H1 (cell line): Measurements from ENCODE around the gene CHD9. TPM values are rescaled to one million over a fixed set of nuclear protein-coding genes. Genes with fewer than 3 reads are reported as not detected.

Source experiments
- CTCF ChIA-PET: fragments of 300-600 bp; sonication (Branson Sonifier 250); formaldehyde crosslinking; loops from one replicate; lab custom pipeline; 2021; ENCODE audit not compliant: partially characterized antibody; lab: Charles Lee
- POLR2A ChIA-PET: fragments of 300-600 bp; sonication (Branson Sonifier 250); formaldehyde crosslinking; loops from one replicate; lab custom pipeline; 2021; ENCODE audit warnings: inconsistent platforms; ENCODE audit not compliant: partially characterized antibody; lab: Charles Lee
- DNase-seq, 2 experiments: peaks; one replicate each; pipeline versions ENCODE4 v3.0.0 to v3.0.0-alpha.2; 2010 to 2022; ENCODE audit warnings: low spot score in 2 of 2, low read depth in 1 of 2, mixed read lengths in 1 of 2
- FAIRE-seq: peaks from 2 replicates; lab custom pipeline; 2011; peaks lifted over from hg19 to GRCh38; lab: Jason Lieb, UNC
- H2AFZ ChIP-seq: 2 replicates; pipeline ENCODE4 v1.8.1; 2012; ENCODE audit warnings: low read length, inconsistent platforms
- H2AK5ac ChIP-seq: 2 replicates; pipeline ENCODE4 v1.6.1; 2013; ENCODE audit warnings: low read depth, low read length
- H2BK120ac ChIP-seq: replicated peaks from 2 replicates; pipeline ENCODE3; 2013; ENCODE audit warnings: low read depth, low read length, inconsistent platforms
- H2BK12ac ChIP-seq: 2 replicates; pipeline ENCODE4 v1.6.1; 2013; ENCODE audit warnings: low read depth, low read length
- H2BK15ac ChIP-seq: 2 replicates; pipeline ENCODE4 v1.6.1; 2013; ENCODE audit warnings: low read length
- H2BK20ac ChIP-seq: 2 replicates; pipeline ENCODE4 v1.6.1; 2013; ENCODE audit warnings: low read length
- H2BK5ac ChIP-seq: 2 replicates; pipeline ENCODE4 v1.6.1; 2013; ENCODE audit warnings: low read depth, low read length
- H3K14ac ChIP-seq: 2 replicates; pipeline ENCODE4 v1.6.1; 2013; ENCODE audit warnings: inconsistent platforms; ENCODE audit not compliant: insufficient read length
- H3K18ac ChIP-seq: 2 replicates; pipeline ENCODE4 v1.6.1; 2013; ENCODE audit warnings: low read length; ENCODE audit errors: extremely low read depth
- H3K23ac ChIP-seq: 2 replicates; pipeline ENCODE4 v1.6.1; 2013; ENCODE audit warnings: inconsistent platforms; ENCODE audit not compliant: insufficient read length
- H3K23me2 ChIP-seq: 2 replicates; pipeline ENCODE4 v1.6.1; 2013; ENCODE audit warnings: low read depth, low read length
- H3K27ac ChIP-seq: 2 replicates; pipeline ENCODE4 v1.6.1; 2011; ENCODE audit warnings: low read depth, low read length, inconsistent platforms
- H3K27me3 ChIP-seq, 4 experiments: replicated peaks in 1 of 4; 1 replicate in 1 of 4; 2 replicates in 3 of 4; pipeline versions ENCODE4 v1.6.1 to v1.8.1; 2011 to 2013; ENCODE audit warnings: low read length in 3 of 4, mild to moderate bottlenecking in 3 of 4, inconsistent platforms in 2 of 4, mixed read lengths in 2 of 4, moderate library complexity in 1 of 4; ENCODE audit not compliant: control insufficient read depth in 3 of 4, insufficient read depth in 3 of 4; ENCODE audit errors: extremely low read depth in 1 of 4
- H3K36me3 ChIP-seq, 4 experiments: 2 replicates each; pipeline versions ENCODE4 v1.6.1 to v1.8.1; 2011 to 2013; ENCODE audit warnings: mild to moderate bottlenecking in 4 of 4, low read length in 3 of 4, moderate library complexity in 2 of 4, control low read depth in 1 of 4, inconsistent platforms in 1 of 4; ENCODE audit not compliant: insufficient read depth in 4 of 4, control insufficient read depth in 2 of 4
- H3K4ac ChIP-seq: replicated peaks from 2 replicates; pipeline ENCODE3; 2013; ENCODE audit warnings: low read length, low read depth, mixed read lengths, inconsistent platforms; ENCODE audit not compliant: insufficient read length
- H3K4me1 ChIP-seq, 4 experiments: replicated peaks in 1 of 4; 1 replicate in 1 of 4; 2 replicates in 3 of 4; pipeline versions ENCODE4 v1.6.1 to v1.8.1; 2011 to 2013; ENCODE audit warnings: low read length in 3 of 4, inconsistent platforms in 2 of 4, mixed read lengths in 1 of 4; ENCODE audit not compliant: insufficient read depth in 4 of 4, control insufficient read depth in 3 of 4
- H3K4me2 ChIP-seq, 2 experiments: 2 replicates each; pipeline versions ENCODE4 v1.6.1 to v1.8.1; 2011 to 2013; ENCODE audit warnings: low read depth in 2 of 2, low read length in 2 of 2, control low read depth in 1 of 2, inconsistent platforms in 1 of 2, mild to moderate bottlenecking in 1 of 2; ENCODE audit not compliant: insufficient read depth in 1 of 2
- H3K4me3 ChIP-seq, 4 experiments: fragments of 200-600, 300-600 bp in 1 of 4; sonication (generic), shearing (Covaris generic), sonication (Bioruptor Twin) in 1 of 4; 2 replicates each; pipeline versions ENCODE4 v1.5.1 to v1.8.1; 2011 to 2016; ENCODE audit warnings: low read length in 4 of 4, low read depth in 3 of 4, control low read depth in 2 of 4, inconsistent platforms in 2 of 4, mild to moderate bottlenecking in 2 of 4, mixed read lengths in 1 of 4, moderate library complexity in 1 of 4; ENCODE audit not compliant: insufficient read depth in 2 of 4; ENCODE audit errors: extremely low read depth in 1 of 4
- H3K56ac ChIP-seq: replicated peaks from 2 replicates; pipeline ENCODE3; 2013; ENCODE audit warnings: low read depth, mild to moderate bottlenecking, mixed read lengths, low read length, inconsistent platforms; ENCODE audit not compliant: insufficient read length
- H3K79me1 ChIP-seq: 2 replicates; pipeline ENCODE4 v1.6.1; 2013; ENCODE audit warnings: low read depth, low read length, control low read depth
- H3K79me2 ChIP-seq, 2 experiments: 2 replicates each; pipeline versions ENCODE4 v1.6.1 to v1.8.1; 2012 to 2013; ENCODE audit warnings: low read length in 2 of 2, mild to moderate bottlenecking in 2 of 2, inconsistent platforms in 1 of 2; ENCODE audit not compliant: insufficient read depth in 2 of 2, control insufficient read depth in 1 of 2
- H3K9ac ChIP-seq, 4 experiments: replicated peaks in 1 of 4; 1 replicate in 1 of 4; 2 replicates in 3 of 4; pipeline versions ENCODE4 v1.6.1 to v1.8.1; 2011 to 2013; ENCODE audit warnings: low read depth in 3 of 4, low read length in 3 of 4, control low read depth in 2 of 4, mild to moderate bottlenecking in 2 of 4, moderate library complexity in 2 of 4, inconsistent platforms in 1 of 4; ENCODE audit errors: extremely low read depth in 1 of 4
- H3K9me3 ChIP-seq, 2 experiments: 2 replicates each; pipeline versions ENCODE4 v1.6.1 to v1.8.1; 2012 to 2013; ENCODE audit warnings: mild to moderate bottlenecking in 2 of 2, moderate library complexity in 2 of 2, control low read depth in 1 of 2, inconsistent platforms in 1 of 2, low read depth in 1 of 2, low read length in 1 of 2, mixed read lengths in 1 of 2; ENCODE audit not compliant: insufficient read depth in 2 of 2
- H4K20me1 ChIP-seq, 2 experiments: replicated peaks in 1 of 2; 2 replicates each; pipeline versions ENCODE3 to v1.8.1; 2011 to 2013; ENCODE audit warnings: inconsistent platforms in 2 of 2, low read length in 2 of 2, mild to moderate bottlenecking in 1 of 2; ENCODE audit not compliant: insufficient read depth in 2 of 2, control insufficient read depth in 1 of 2
- H4K5ac ChIP-seq: 2 replicates; pipeline ENCODE4 v1.6.1; 2013; ENCODE audit warnings: low read length, low read depth, mixed read lengths, inconsistent platforms; ENCODE audit not compliant: insufficient read length
- H4K8ac ChIP-seq: 2 replicates; pipeline ENCODE4 v1.8.0; 2013; ENCODE audit warnings: mild to moderate bottlenecking, moderate library complexity, low read length, inconsistent platforms; ENCODE audit not compliant: insufficient read depth; ENCODE audit errors: extremely low read depth
- H4K91ac ChIP-seq: replicated peaks from 2 replicates; pipeline ENCODE3; 2013; ENCODE audit warnings: low read length, mixed read lengths, inconsistent platforms; ENCODE audit not compliant: insufficient read length
- BRCA1 ChIP-seq: IDR thresholded peaks from 2 replicates; pipeline ENCODE4 v1.6.1; 2012; ENCODE audit warnings: low read depth, low read length, improper control_type of control experiment
- CBX5 ChIP-seq: fragments of 300-800, 300-1000 bp; sonication (generic); IDR thresholded peaks from 2 replicates; pipeline ENCODE4 v1.7.1; 2016; ENCODE audit warnings: antibody characterized with exemption, low read length, low read depth
- CTBP2 ChIP-seq: IDR thresholded peaks from 2 replicates; pipeline ENCODE4 v1.7.0; 2011; ENCODE audit warnings: borderline replicate concordance, mild to moderate bottlenecking, moderate library complexity, mixed read lengths, low read length; ENCODE audit not compliant: insufficient read depth, insufficient read length
- CTCF ChIP-seq, 3 experiments: IDR thresholded peaks; 1 replicate in 2 of 3; 2 replicates in 1 of 3; pipeline versions ENCODE4 v1.5.1 to v1.6.1; 2011; ENCODE audit warnings: low read length in 3 of 3, mild to moderate bottlenecking in 3 of 3, inconsistent platforms in 2 of 3, low read depth in 1 of 3, moderate library complexity in 1 of 3; ENCODE audit not compliant: insufficient read depth in 1 of 3; ENCODE audit errors: control extremely low read depth in 1 of 3
- EP300 ChIP-seq, 2 experiments: IDR thresholded peaks; 1 replicate in 1 of 2; 2 replicates in 1 of 2; pipeline ENCODE4 v1.6.1; 2011 to 2012; ENCODE audit warnings: low read depth in 2 of 2, low read length in 2 of 2, mild to moderate bottlenecking in 2 of 2, borderline replicate concordance in 1 of 2, inconsistent platforms in 1 of 2, moderate library complexity in 1 of 2
- JUN ChIP-seq: IDR thresholded peaks from 2 replicates; pipeline ENCODE4 v1.6.1; 2011; ENCODE audit warnings: low read depth, mild to moderate bottlenecking, improper control_type of control experiment, low read length
- RNF2 ChIP-seq: fragments of 200-900, 300-1000 bp; sonication (generic); IDR thresholded peaks from 2 replicates; pipeline ENCODE4 v1.7.1; 2016; ENCODE audit warnings: borderline replicate concordance, low read depth, mild to moderate bottlenecking, antibody characterized with exemption, low read length; ENCODE audit not compliant: poor library complexity, severe bottlenecking; ENCODE audit errors: missing control alignments
- SP1 ChIP-seq: IDR thresholded peaks from 2 replicates; pipeline ENCODE4 v1.6.1; 2011; ENCODE audit warnings: low read depth, low read length
- TAF1 ChIP-seq: IDR thresholded peaks from 2 replicates; pipeline ENCODE4 v1.6.1; 2011; ENCODE audit warnings: mild to moderate bottlenecking, low read depth, low read length
- WGBS, 2 experiments: shearing (Covaris generic) in 1 of 2; methylation state at CpG; one replicate each; pipeline versions ENCODE4 v1.1.6 to v1.1.7; 2013 to 2015; ENCODE audit warnings: low lambda C conversion rate in 2 of 2, mixed read lengths in 2 of 2, inconsistent platforms in 1 of 2, low coverage in 1 of 2, missing lambda C conversion rate in 1 of 2; ENCODE audit not compliant: insufficient replicate concordance in 2 of 2, insufficient coverage in 1 of 2, insufficient read length in 1 of 2; ENCODE audit errors: extremely low coverage in 1 of 2, missing lambda C conversion rate in 1 of 2; 5-methylcytosine and 5-hydroxymethylcytosine counted together
- polyA plus RNA-seq, 7 experiments: library from polyadenylated mRNA; depleted of rRNA in 3 of 7; stranded (reverse) in 5 of 7; unstranded in 2 of 7; fragments of >200 nt in 5 of 7; fragments of 200-250 nt in 2 of 7; gene quantifications; 1 replicate in 5 of 7; 2 replicates in 1 of 7; 4 replicates in 1 of 7; pipeline versions ENCODE4 v1.2.1 to v1.2.3, GENCODE V29; 2011 to 2013; ENCODE audit warnings: missing spikeins in 2 of 7, mixed read lengths in 2 of 7
- total RNA-seq: library from RNA; stranded (reverse); fragmentation: NEBNext Ultra II Directional; extraction: Animal tissue kit (Norgen Biotek cat#: 25700); gene quantifications from 2 replicates; pipeline ENCODE4 v1.2.1, GENCODE V29; 2021

The CHD9 gene
- total and polyA plus RNA-seq, 2 of the 8 experiments (the other 6 are each of a cell fraction or from before 2014, with no cell fraction given): 9.9 to 32.4 TPM

DNA sequence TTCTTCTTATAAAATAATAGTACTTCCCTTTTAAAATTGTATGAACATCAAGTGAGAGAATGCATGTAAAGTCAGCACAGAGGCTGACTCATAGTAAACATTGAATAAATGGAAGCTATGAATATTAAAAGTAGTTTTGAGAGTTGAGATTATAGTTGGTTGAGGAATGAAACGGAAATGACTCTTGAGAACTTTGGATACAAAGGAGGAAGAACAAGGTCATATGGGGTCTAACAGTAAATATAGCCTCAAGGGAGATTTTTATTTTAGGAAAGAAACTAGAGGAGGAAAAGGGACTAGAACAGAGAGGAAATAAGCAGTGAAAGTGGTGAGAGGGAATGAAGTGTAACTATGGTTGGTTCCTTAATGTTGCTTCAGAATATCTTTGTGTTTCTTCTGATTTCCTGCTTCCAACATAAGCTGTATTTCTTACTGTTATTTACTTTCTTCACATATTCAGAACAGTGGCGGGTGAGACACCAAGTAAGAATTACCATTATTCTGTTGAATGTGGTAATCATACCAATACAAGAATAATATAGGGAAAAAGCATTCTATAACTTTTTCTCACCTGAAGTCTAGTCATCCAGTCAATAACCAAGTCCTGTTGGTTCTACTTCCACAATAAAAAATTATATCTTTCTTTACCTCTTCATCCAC, 165.1 kb downstream of the CHD9 start:
- Histone ChIP-seq H3K56ac (no peak overlapping the region), H3K18ac (no peak overlapping the region), H2BK15ac (no peak overlapping the region), H3K9ac (no peak overlapping the region), H3K4me1 (no peaks in the 10 kb centered on the region), H2AFZ (no peak overlapping the region), H4K5ac (no peak overlapping the region), H3K27ac (no peak overlapping the region), H3K4ac (no peak overlapping the region), H3K36me3 (peaks cover 0 to 23% (median 2%) of the 10 kb centered on the region in 4 experiments; a peak in 4 of 8 replicates), H4K20me1 (peaks cover 0 to 3% of the 10 kb centered on the region in 2 experiments), H2BK12ac (no peak overlapping the region), H3K14ac (no peak overlapping the region), H2BK20ac (no peak overlapping the region), H4K8ac (no peak overlapping the region), H2BK120ac (no peak overlapping the region), H4K91ac (no peak overlapping the region), H3K9me3 (no peaks in the 10 kb centered on the region), H3K4me2 (no peak overlapping the region), H3K79me1 (no peaks in the 10 kb centered on the region), H3K27me3 (no peaks in the 10 kb centered on the region), H3K23ac (no peak overlapping the region), H3K23me2 (no peaks in the 10 kb centered on the region), H3K4me3 (no peak overlapping the region), H2AK5ac (no peak overlapping the region), H2BK5ac (no peak overlapping the region), H3K79me2 (peaks cover 0 to 79% of the 10 kb centered on the region in 2 experiments; a peak in 2 of 4 replicates)
- ChIA-PET CTCF (interaction anchor here (0.5 to 1.6 kb wide), 6 partner anchors 21 to 286 kb away, joined by 3 to 5 read pairs (median 3); partner anchors contain the start of gene CHD9), POLR2A (interaction anchor here (1.2 kb wide), 1 partner anchor 11 kb away, joined by 3 read pairs; no protein-coding TSS in a partner anchor)
- FAIRE-seq: no peak
- DNase-seq: no peak
- 65 to 100% methylated on average over 1 to 2 of the region's 2 CpGs for WGBS, 2 experiments
- TF ChIP-seq CTBP2: no peak
- no peak for TF ChIP-seq CBX5
- no peak for TF ChIP-seq TAF1
- no peak for TF ChIP-seq RNF2
- no peak for TF ChIP-seq CTCF (IDR thresholded peaks at IDR 0.05; ENCODE audit: control extremely low read depth in 1 of 3, insufficient read depth in 1 of 3, low read depth in 1 of 3, low read length in 3 of 3)
- TF ChIP-seq SP1: no peak
- no peak for TF ChIP-seq EP300 (IDR thresholded peaks at IDR 0.05; ENCODE audit: borderline replicate concordance in 1 of 2, low read depth in 2 of 2, low read length in 2 of 2)
- TF ChIP-seq JUN: no peak
- TF ChIP-seq BRCA1: no peak
